ENCODE data around the gene CDH26.

GRCh38 chr20:59955131-59955796 lies 3.0 kb upstream of the CDH26 start:
- TF ChIP-seq, protein P1, sequence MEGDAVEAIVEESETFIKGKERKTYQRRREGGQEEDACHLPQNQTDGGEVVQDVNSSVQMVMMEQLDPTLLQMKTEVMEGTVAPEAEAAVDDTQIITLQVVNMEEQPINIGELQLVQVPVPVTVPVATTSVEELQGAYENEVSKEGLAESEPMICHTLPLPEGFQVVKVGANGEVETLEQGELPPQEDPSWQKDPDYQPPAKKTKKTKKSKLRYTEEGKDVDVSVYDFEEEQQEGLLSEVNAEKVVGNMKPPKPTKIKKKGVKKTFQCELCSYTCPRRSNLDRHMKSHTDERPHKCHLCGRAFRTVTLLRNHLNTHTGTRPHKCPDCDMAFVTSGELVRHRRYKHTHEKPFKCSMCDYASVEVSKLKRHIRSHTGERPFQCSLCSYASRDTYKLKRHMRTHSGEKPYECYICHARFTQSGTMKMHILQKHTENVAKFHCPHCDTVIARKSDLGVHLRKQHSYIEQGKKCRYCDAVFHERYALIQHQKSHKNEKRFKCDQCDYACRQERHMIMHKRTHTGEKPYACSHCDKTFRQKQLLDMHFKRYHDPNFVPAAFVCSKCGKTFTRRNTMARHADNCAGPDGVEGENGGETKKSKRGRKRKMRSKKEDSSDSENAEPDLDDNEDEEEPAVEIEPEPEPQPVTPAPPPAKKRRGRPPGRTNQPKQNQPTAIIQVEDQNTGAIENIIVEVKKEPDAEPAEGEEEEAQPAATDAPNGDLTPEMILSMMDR (conservative IDR thresholded peaks at IDR 0.05; ENCODE audit: low read depth in 2 of 2): peak; percentile 41 to 44
- TF ChIP-seq EZH2phosphoT487 (IDR thresholded peaks at IDR 0.05; ENCODE audit: unreplicated experiment) (no peak), REST (IDR thresholded peaks at IDR 0.05; ENCODE audit: unreplicated experiment) (no peak), EZH2 (IDR thresholded peaks at IDR 0.05; ENCODE audit: low read depth, unreplicated experiment) (no peak), POLR2AphosphoS5 (IDR thresholded peaks at IDR 0.05; ENCODE audit: low read depth) (no peak), CREB1 (CRISPR knock-in tag; IDR thresholded peaks at IDR 0.05; ENCODE audit: low read depth) (no peak), NANOG (IDR thresholded peaks at IDR 0.05; ENCODE audit: borderline replicate concordance) (no peak), JUNB (IDR thresholded peaks at IDR 0.05; ENCODE audit: unreplicated experiment) (no peak), ETS1 (IDR thresholded peaks at IDR 0.05) (no peak), ZNF331 (CRISPR knock-in tag; IDR thresholded peaks at IDR 0.05; ENCODE audit: low read depth) (no peak), ZNF114 (CRISPR knock-in tag; IDR thresholded peaks at IDR 0.05) (no peak), STAT1 (IDR thresholded peaks at IDR 0.05; ENCODE audit: unreplicated experiment) (no peak)
- TF ChIP-seq, protein P2, sequence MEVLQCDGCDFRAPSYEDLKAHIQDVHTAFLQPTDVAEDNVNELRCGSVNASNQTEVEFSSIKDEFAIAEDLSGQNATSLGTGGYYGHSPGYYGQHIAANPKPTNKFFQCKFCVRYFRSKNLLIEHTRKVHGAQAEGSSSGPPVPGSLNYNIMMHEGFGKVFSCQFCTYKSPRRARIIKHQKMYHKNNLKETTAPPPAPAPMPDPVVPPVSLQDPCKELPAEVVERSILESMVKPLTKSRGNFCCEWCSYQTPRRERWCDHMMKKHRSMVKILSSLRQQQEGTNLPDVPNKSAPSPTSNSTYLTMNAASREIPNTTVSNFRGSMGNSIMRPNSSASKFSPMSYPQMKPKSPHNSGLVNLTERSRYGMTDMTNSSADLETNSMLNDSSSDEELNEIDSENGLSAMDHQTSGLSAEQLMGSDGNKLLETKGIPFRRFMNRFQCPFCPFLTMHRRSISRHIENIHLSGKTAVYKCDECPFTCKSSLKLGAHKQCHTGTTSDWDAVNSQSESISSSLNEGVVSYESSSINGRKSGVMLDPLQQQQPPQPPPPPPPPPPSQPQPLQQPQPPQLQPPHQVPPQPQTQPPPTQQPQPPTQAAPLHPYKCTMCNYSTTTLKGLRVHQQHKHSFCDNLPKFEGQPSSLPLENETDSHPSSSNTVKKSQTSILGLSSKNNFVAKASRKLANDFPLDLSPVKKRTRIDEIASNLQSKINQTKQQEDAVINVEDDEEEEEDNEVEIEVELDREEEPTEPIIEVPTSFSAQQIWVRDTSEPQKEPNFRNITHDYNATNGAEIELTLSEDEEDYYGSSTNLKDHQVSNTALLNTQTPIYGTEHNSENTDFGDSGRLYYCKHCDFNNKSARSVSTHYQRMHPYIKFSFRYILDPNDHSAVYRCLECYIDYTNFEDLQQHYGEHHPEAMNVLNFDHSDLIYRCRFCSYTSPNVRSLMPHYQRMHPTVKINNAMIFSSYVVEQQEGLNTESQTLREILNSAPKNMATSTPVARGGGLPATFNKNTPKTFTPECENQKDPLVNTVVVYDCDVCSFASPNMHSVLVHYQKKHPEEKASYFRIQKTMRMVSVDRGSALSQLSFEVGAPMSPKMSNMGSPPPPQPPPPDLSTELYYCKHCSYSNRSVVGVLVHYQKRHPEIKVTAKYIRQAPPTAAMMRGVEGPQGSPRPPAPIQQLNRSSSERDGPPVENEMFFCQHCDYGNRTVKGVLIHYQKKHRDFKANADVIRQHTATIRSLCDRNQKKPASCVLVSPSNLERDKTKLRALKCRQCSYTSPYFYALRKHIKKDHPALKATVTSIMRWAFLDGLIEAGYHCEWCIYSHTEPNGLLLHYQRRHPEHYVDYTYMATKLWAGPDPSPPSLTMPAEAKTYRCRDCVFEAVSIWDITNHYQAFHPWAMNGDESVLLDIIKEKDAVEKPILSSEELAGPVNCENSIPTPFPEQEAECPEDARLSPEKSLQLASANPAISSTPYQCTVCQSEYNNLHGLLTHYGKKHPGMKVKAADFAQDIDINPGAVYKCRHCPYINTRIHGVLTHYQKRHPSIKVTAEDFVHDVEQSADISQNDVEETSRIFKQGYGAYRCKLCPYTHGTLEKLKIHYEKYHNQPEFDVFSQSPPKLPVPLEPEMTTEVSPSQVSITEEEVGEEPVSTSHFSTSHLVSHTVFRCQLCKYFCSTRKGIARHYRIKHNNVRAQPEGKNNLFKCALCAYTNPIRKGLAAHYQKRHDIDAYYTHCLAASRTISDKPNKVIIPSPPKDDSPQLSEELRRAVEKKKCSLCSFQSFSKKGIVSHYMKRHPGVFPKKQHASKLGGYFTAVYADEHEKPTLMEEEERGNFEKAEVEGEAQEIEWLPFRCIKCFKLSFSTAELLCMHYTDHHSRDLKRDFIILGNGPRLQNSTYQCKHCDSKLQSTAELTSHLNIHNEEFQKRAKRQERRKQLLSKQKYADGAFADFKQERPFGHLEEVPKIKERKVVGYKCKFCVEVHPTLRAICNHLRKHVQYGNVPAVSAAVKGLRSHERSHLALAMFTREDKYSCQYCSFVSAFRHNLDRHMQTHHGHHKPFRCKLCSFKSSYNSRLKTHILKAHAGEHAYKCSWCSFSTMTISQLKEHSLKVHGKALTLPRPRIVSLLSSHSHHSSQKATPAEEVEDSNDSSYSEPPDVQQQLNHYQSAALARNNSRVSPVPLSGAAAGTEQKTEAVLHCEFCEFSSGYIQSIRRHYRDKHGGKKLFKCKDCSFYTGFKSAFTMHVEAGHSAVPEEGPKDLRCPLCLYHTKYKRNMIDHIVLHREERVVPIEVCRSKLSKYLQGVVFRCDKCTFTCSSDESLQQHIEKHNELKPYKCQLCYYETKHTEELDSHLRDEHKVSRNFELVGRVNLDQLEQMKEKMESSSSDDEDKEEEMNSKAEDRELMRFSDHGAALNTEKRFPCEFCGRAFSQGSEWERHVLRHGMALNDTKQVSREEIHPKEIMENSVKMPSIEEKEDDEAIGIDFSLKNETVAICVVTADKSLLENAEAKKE (CRISPR knock-in tag; IDR thresholded peaks at IDR 0.05): no peak
